Endodermal cell (in vitro differentiated cells): ENCODE data around the gene UBL7. TPM values are rescaled to one million over a fixed set of nuclear protein-coding genes. Genes with fewer than 3 reads are reported as not detected.

Source experiments
- DNase-seq: peaks from one replicate; pipeline ENCODE4 v3.0.0-alpha.2; 2017
- H3K27ac ChIP-seq: 2 replicates; pipeline ENCODE4 v1.5.1; 2013; ENCODE audit warnings: mild to moderate bottlenecking, low read depth, low read length, moderate library complexity
- H3K27me3 ChIP-seq: 2 replicates; pipeline ENCODE4 v1.6.1; 2013; ENCODE audit warnings: mild to moderate bottlenecking, low read length, moderate library complexity; ENCODE audit not compliant: insufficient read depth, control insufficient read depth, poor library complexity, severe bottlenecking
- H3K36me3 ChIP-seq: 2 replicates; pipeline ENCODE4 v1.7.0; 2013; ENCODE audit warnings: mild to moderate bottlenecking, low read length, moderate library complexity; ENCODE audit not compliant: control insufficient read depth, insufficient read depth
- H3K4me1 ChIP-seq: one replicate; pipeline ENCODE4 v1.7.0; 2013; ENCODE audit warnings: low read length; ENCODE audit not compliant: control insufficient read depth, insufficient read depth
- H3K4me3 ChIP-seq: 2 replicates; pipeline ENCODE4 v1.5.1; 2013; ENCODE audit warnings: mild to moderate bottlenecking, low read length, moderate library complexity
- H3K9ac ChIP-seq: 2 replicates; pipeline ENCODE4 v1.6.1; 2013; ENCODE audit warnings: mild to moderate bottlenecking, low read length, moderate library complexity; ENCODE audit not compliant: poor library complexity, severe bottlenecking; ENCODE audit errors: extremely low read depth
- H3K9me3 ChIP-seq: 2 replicates; pipeline ENCODE4 v1.6.1; 2013; ENCODE audit warnings: mild to moderate bottlenecking, low read length, moderate library complexity; ENCODE audit not compliant: control insufficient read depth
- H3K27ac Mint-ChIP-seq: 2 replicates; pipeline ENCODE4 v1.8.0; 2020; ENCODE audit warnings: mixed read lengths
- H3K27me3 Mint-ChIP-seq: 2 replicates; pipeline ENCODE4 v1.8.0; 2021; ENCODE audit warnings: mild to moderate bottlenecking, mixed read lengths; ENCODE audit not compliant: insufficient read depth
- H3K36me3 Mint-ChIP-seq: 2 replicates; pipeline ENCODE4 v1.8.0; 2020; ENCODE audit warnings: low read depth, mixed read lengths
- H3K4me1 Mint-ChIP-seq: 2 replicates; pipeline ENCODE4 v1.8.0; 2020; ENCODE audit warnings: mixed read lengths
- H3K4me3 Mint-ChIP-seq: 2 replicates; pipeline ENCODE4 v1.8.0; 2020; ENCODE audit warnings: mild to moderate bottlenecking, moderate library complexity, mixed read lengths
- H3K9me3 Mint-ChIP-seq: 2 replicates; pipeline ENCODE4 v1.8.0; 2020; ENCODE audit warnings: mild to moderate bottlenecking, mixed read lengths
- CTCF ChIP-seq: fragments of 200-600 bp; sonication (generic); conservative IDR thresholded peaks from 2 replicates; pipeline ENCODE4 v1.5.0; 2021; ENCODE audit warnings: antibody characterized with exemption, mild to moderate bottlenecking
- WGBS, 2 experiments: methylation state at CpG; one replicate each; pipeline versions ENCODE4 v1.1.5 to v1.1.7; 2013; ENCODE audit warnings: missing lambda C conversion rate in 2 of 2, mixed read lengths in 1 of 2; ENCODE audit not compliant: insufficient coverage in 1 of 2, insufficient read length in 1 of 2; 5-methylcytosine and 5-hydroxymethylcytosine counted together
- total RNA-seq, 2 donors: library from RNA; stranded (reverse); fragmentation: NEBNext Ultra II Directional in 1 of 2; extraction: Animal tissue kit (Norgen Biotek cat#: 25700) in 1 of 2; gene quantifications; 2 replicates in 1 of 2; 3 replicates in 1 of 2; pipeline ENCODE4 v1.2.1, GENCODE V29; 2021

UBL7 gene
- total RNA-seq, 2 donors from 2014 or later: 38.5 to 52.6 TPM

- Mint-ChIP-seq H3K9me3 (no peaks in the 10 kb centered on the region), H3K36me3 (peaks cover 3% of the 10 kb centered on the region), H3K27ac (no peak overlapping the region), H3K4me3 (no peak overlapping the region), H3K4me1 (peaks cover 19% of the 10 kb centered on the region), H3K27me3 (peaks cover 31% of the 10 kb centered on the region)
- no peak overlapping the region for H3K27ac ChIP-seq
- WGBS, 2 experiments: 98 to 100% methylated on average over 1 of the region's 1 CpG
- H3K27me3 ChIP-seq: peaks cover 8% of the 10 kb centered on the region
- H3K4me3 ChIP-seq: no peak overlapping the region
- no peak overlapping the region for H3K9ac ChIP-seq
- H3K9me3 ChIP-seq: no peaks in the 10 kb centered on the region
- no peak for DNase-seq
- no peak for TF ChIP-seq CTCF
- no peaks in the 10 kb centered on the region for H3K36me3 ChIP-seq
- peaks cover 9% of the 10 kb centered on the region for H3K4me1 ChIP-seq
Observed at GRCh38 chr15:74431116-74431515, 29.8 kb downstream of the UBL7 start.

GRCh38 chr15:74430510-74430951 is 30.4 kb downstream of the UBL7 start:
- no peaks in the 10 kb centered on the region for H3K36me3 ChIP-seq
- no peaks in the 10 kb centered on the region for H3K9me3 ChIP-seq
- no peak overlapping the region for H3K27ac ChIP-seq
- peaks cover 9% of the 10 kb centered on the region for H3K4me1 ChIP-seq
- H3K27ac Mint-ChIP-seq: no peak overlapping the region
- no peak overlapping the region for H3K4me3 Mint-ChIP-seq
- H3K9me3 Mint-ChIP-seq: no peaks in the 10 kb centered on the region
- WGBS, 2 experiments: 92% methylated on average over 2 to 6 of the region's 6 CpGs
- peaks cover 28% of the 10 kb centered on the region for H3K27me3 Mint-ChIP-seq
- DNase-seq: no peak
- peaks cover 3% of the 10 kb centered on the region for H3K36me3 Mint-ChIP-seq
- no peak for TF ChIP-seq CTCF
- peaks cover 8% of the 10 kb centered on the region for H3K27me3 ChIP-seq
- peaks cover 19% of the 10 kb centered on the region for H3K4me1 Mint-ChIP-seq
- H3K9ac ChIP-seq: no peak overlapping the region
- no peak overlapping the region for H3K4me3 ChIP-seq

GRCh38 chr15:74429781-74430400 is 31.1 kb downstream of the UBL7 start:
- no peaks in the 10 kb centered on the region for H3K9me3 ChIP-seq
- H3K27ac Mint-ChIP-seq: no peak overlapping the region
- H3K4me3 Mint-ChIP-seq: no peak overlapping the region
- peaks cover 3% of the 10 kb centered on the region for H3K36me3 Mint-ChIP-seq
- WGBS, 2 experiments: 93 to 95% methylated on average over 5 to 6 of the region's 6 CpGs
- no peak overlapping the region for H3K4me3 ChIP-seq
- peaks cover 22% of the 10 kb centered on the region for H3K27me3 Mint-ChIP-seq
- peaks cover 7% of the 10 kb centered on the region for H3K4me1 ChIP-seq
- peaks cover 16% of the 10 kb centered on the region for H3K4me1 Mint-ChIP-seq
- no peak overlapping the region for H3K9ac ChIP-seq
- no peak overlapping the region for H3K27ac ChIP-seq
- peaks cover 8% of the 10 kb centered on the region for H3K27me3 ChIP-seq
- no peaks in the 10 kb centered on the region for H3K36me3 ChIP-seq
- TF ChIP-seq CTCF: no peak
- H3K9me3 Mint-ChIP-seq: no peaks in the 10 kb centered on the region
- no peak for DNase-seq
